ENCODE measurements around the gene IL27RA.

Gene IL27RA

DNA sequence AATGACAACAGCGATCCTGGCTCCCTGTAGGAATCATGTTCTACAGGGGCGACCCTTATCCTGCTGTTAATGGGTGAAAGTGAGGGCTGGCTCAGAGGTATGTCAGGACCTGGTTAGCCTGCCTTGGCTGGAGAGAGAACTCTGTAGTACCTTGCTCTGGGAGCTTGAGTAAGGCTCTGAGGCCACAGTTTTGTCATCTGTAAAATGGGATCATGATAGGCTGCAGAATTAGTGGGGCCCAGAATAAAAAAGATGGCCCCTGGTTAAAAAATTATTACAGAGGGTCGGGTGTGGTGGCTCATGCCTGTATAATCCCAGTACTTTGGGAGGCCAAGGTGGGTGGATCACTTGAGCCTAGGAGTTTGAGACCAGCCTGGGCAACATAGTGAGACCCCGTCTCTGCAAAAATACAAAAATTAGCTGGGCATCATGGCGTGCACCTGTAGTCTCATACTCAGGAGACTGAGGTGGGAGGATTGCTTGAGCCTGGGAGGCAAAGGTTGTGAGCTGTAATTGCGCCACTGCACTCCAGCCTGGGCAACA lies 69.5 kb downstream of the IL27RA start:
- Histone ChIP-seq H3K4me1 (ENCODE audit: insufficient read depth, insufficient read length) (peaks cover 2% of the 10 kb centered on the region), H3K9ac (ENCODE audit: insufficient read length, low read depth) (no peak overlapping the region), H3K9me3 (ENCODE audit: insufficient read depth, low read length) (no peaks in the 10 kb centered on the region), H3K4me3 (ENCODE audit: insufficient read length, low read depth) (no peak overlapping the region), H3K27me3 (ENCODE audit: insufficient read depth, insufficient read length) (no peaks in the 10 kb centered on the region), H3K36me3 (ENCODE audit: insufficient read depth, insufficient read length, low read length) (peaks cover 57% of the 10 kb centered on the region)
- DNase-seq (ENCODE audit: low read depth, low spot score): no peak
- no peak for TF ChIP-seq YY1 (IDR thresholded peaks at IDR 0.05; ENCODE audit: insufficient read depth, insufficient read length)
- no peak for TF ChIP-seq ZNF274 (IDR thresholded peaks at IDR 0.05; ENCODE audit: low read depth, low read length)
- TF ChIP-seq SUZ12 (IDR thresholded peaks at IDR 0.05; ENCODE audit: extremely low read depth, insufficient read depth, insufficient read length): no peak

DNA sequence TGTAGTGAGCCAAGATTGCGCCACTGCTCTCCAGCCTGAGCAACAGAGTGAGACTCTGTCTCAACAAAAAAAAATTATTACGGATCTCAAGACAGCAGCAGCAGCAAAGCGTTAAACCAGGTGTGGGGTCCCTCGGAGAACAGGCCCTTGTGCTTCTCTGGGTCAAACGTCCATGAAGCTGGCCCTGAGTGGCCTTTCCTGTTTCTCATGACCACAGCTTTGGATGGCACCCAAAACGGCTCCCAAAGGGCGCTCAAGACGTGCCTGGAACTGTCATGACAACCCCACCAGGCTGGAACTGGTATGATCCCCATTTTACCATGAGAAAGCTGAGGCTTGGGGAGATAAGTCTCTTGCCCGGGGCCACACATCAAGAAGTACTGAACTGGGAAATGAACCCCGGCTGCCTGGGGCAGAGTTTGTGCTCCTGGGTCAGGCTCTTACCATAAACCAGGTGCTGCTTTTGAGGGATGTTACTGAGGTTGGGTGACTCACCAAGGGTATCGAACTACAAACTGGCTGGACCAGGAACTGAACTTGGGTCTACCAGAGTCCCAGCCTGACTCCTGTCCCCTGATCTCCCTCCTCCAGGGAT lies 70.6 kb downstream of the IL27RA start:
- no peak for DNase-seq (ENCODE audit: low read depth, low spot score)
- Histone ChIP-seq H3K9ac (ENCODE audit: insufficient read length, low read depth) (peak overlapping the region; percentile 8), H3K36me3 (ENCODE audit: insufficient read depth, insufficient read length, low read length) (peaks cover 48% of the 10 kb centered on the region), H3K4me1 (ENCODE audit: insufficient read depth, insufficient read length) (peaks cover 2% of the 10 kb centered on the region), H3K27me3 (ENCODE audit: insufficient read depth, insufficient read length) (no peaks in the 10 kb centered on the region), H3K9me3 (ENCODE audit: insufficient read depth, low read length) (no peaks in the 10 kb centered on the region), H3K4me3 (ENCODE audit: insufficient read length, low read depth) (no peak overlapping the region)
- TF ChIP-seq SUZ12 (IDR thresholded peaks at IDR 0.05; ENCODE audit: extremely low read depth, insufficient read depth, insufficient read length): no peak
- TF ChIP-seq ZNF274 (IDR thresholded peaks at IDR 0.05; ENCODE audit: low read depth, low read length): no peak
- TF ChIP-seq YY1 (IDR thresholded peaks at IDR 0.05; ENCODE audit: insufficient read depth, insufficient read length): no peak

DNA sequence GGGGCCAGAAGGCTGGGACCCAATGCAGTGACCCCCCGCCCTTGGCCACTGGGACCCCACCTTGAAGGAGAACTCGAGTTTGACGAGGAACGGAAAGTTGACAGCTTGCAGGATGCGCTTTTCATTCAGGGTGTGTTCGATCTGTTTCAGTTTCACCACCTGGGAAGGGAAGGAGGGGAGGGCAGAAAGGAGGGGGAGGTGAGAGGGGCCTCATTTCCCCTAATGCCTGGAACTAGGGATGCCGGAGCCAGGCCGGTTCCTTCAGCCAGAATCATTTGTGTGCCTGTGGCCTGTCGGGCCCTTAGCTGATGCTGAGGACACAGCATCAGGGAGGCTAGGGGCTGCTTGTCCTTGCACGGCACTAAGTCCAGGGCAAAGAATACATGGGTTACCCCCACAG lies 71.2 kb downstream of the IL27RA start:
- TF ChIP-seq YY1 (IDR thresholded peaks at IDR 0.05; ENCODE audit: insufficient read depth, insufficient read length) (no peak), ZNF274 (IDR thresholded peaks at IDR 0.05; ENCODE audit: low read depth, low read length) (no peak), SUZ12 (IDR thresholded peaks at IDR 0.05; ENCODE audit: extremely low read depth, insufficient read depth, insufficient read length) (no peak)
- Histone ChIP-seq H3K4me1 (ENCODE audit: insufficient read depth, insufficient read length) (peaks cover 2% of the 10 kb centered on the region), H3K9ac (ENCODE audit: insufficient read length, low read depth) (peak overlapping the region; percentile 8), H3K9me3 (ENCODE audit: insufficient read depth, low read length) (no peaks in the 10 kb centered on the region), H3K4me3 (ENCODE audit: insufficient read length, low read depth) (no peak overlapping the region), H3K27me3 (ENCODE audit: insufficient read depth, insufficient read length) (no peaks in the 10 kb centered on the region), H3K36me3 (ENCODE audit: insufficient read depth, insufficient read length, low read length) (peaks cover 45% of the 10 kb centered on the region)
- DNase-seq (ENCODE audit: low read depth, low spot score): no peak

Data from NT2/D1 (cell line).